Loucy (cell line): Measurements from ENCODE around the gene NKIRAS1.

Experiments
- H2AFZ ChIP-seq: fragments of 200-600 bp; sonication (generic); 2 replicates; pipeline ENCODE4 v1.6.0; 2016; ENCODE audit warnings: antibody characterized with exemption, mild to moderate bottlenecking, low read length, moderate library complexity
- H3F3A ChIP-seq: fragments of 200-600 bp; 2 replicates; pipeline ENCODE4 v1.6.0; 2016; ENCODE audit warnings: antibody characterized with exemption, low read depth, mild to moderate bottlenecking
- H3K27me3 ChIP-seq: fragments of 200-600 bp; sonication (generic); 2 replicates; pipeline ENCODE4 v1.6.1; 2014; ENCODE audit warnings: low read length, mild to moderate bottlenecking; ENCODE audit not compliant: insufficient read depth, poor library complexity, severe bottlenecking
- H3K36me3 ChIP-seq: fragments of 200-600 bp; sonication (generic); 2 replicates; pipeline ENCODE4 v1.6.1; 2016; ENCODE audit warnings: low read length; ENCODE audit not compliant: insufficient read depth
- H3K4me1 ChIP-seq: fragments of 200-600 bp; sonication (generic); 2 replicates; pipeline ENCODE4 v1.5.1; 2014; ENCODE audit warnings: low read length, mild to moderate bottlenecking; ENCODE audit not compliant: insufficient read depth, poor library complexity, severe bottlenecking
- H3K4me2 ChIP-seq: fragments of 200-600 bp; sonication (generic); 2 replicates; pipeline ENCODE4 v1.6.0; 2014; ENCODE audit warnings: antibody characterized with exemption, low read length, low read depth, mild to moderate bottlenecking; ENCODE audit not compliant: poor library complexity, severe bottlenecking
- H3K4me3 ChIP-seq: fragments of 200-600 bp; sonication (generic); 2 replicates; pipeline ENCODE4 v1.5.1; 2014; ENCODE audit warnings: low read length, mild to moderate bottlenecking, mixed read lengths; ENCODE audit not compliant: poor library complexity, severe bottlenecking
- H3K79me2 ChIP-seq: fragments of 200-600 bp; sonication (generic); 2 replicates; pipeline ENCODE4 v1.6.1; 2014; ENCODE audit warnings: low read length; ENCODE audit not compliant: insufficient read depth
- H3K9ac ChIP-seq: fragments of 200-600 bp; sonication (generic); 2 replicates; pipeline ENCODE4 v1.6.0; 2014; ENCODE audit warnings: mild to moderate bottlenecking, low read depth, low read length, moderate library complexity; ENCODE audit not compliant: poor library complexity, severe bottlenecking
- H3K9me2 ChIP-seq: fragments of 200-600 bp; sonication (generic); replicated peaks from 2 replicates; pipeline ENCODE4 v1.6.1; 2016; ENCODE audit warnings: low read depth, low read length, mixed read lengths
- H3K9me3 ChIP-seq: fragments of 200-600 bp; sonication (generic); 2 replicates; pipeline ENCODE4 v1.6.1; 2014; ENCODE audit warnings: mild to moderate bottlenecking, antibody characterized with exemption, low read length, low read depth; ENCODE audit not compliant: insufficient read depth
- H4K20me1 ChIP-seq: fragments of 200-600 bp; sonication (generic); 2 replicates; pipeline ENCODE4 v1.6.0; 2014; ENCODE audit warnings: antibody characterized with exemption, low read length, mild to moderate bottlenecking; ENCODE audit not compliant: insufficient read depth, poor library complexity, severe bottlenecking
- EZH2phosphoT487 ChIP-seq: fragments of 200-600 bp; IDR thresholded peaks from 2 replicates; pipeline ENCODE4 v1.6.1; 2018; ENCODE audit warnings: antibody characterized with exemption, mild to moderate bottlenecking, moderate library complexity, borderline replicate concordance
- TF ChIP-seq, protein P1 (sequence below): fragments of 200-600 bp; sonication (generic); conservative IDR thresholded peaks from 2 replicates; pipeline ENCODE4 v1.5.1; 2014; ENCODE audit warnings: mild to moderate bottlenecking, antibody characterized with exemption, low read length

Gene NKIRAS1

DNA sequence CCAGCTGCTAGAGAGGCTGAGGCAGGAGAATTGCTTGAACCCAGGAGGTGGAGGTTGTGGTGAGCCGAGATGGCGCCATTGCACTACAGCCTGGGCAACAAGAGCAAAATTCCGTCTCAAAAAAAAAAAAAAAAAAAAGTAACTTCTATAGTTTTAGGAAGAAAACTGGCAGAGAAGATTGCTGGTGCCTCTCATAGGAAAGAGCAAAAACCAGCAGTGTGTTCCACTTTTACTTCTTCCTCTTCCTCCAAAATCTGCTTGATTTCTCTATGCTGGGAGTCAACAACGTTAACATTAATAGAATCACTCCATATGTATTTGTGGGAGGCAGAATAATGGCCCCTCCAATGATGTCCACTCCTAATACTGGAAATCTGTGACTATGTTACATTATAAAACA is 15.8 kb upstream of the NKIRAS1 start:
- Histone ChIP-seq H3K4me1 (peaks cover 6% of the 10 kb centered on the region), H3K4me2 (no peak overlapping the region), H2AFZ (peak overlapping the region; percentile 23; the same call in 1 of the 2 replicates), H3K9me2 (no peaks in the 10 kb centered on the region), H3F3A (no peaks in the 10 kb centered on the region), H4K20me1 (no peaks in the 10 kb centered on the region), H3K9me3 (no peaks in the 10 kb centered on the region), H3K27me3 (no peaks in the 10 kb centered on the region), H3K36me3 (no peaks in the 10 kb centered on the region), H3K79me2 (no peaks in the 10 kb centered on the region), H3K4me3 (no peak overlapping the region), H3K9ac (no peak overlapping the region)
- TF ChIP-seq, protein P1, sequence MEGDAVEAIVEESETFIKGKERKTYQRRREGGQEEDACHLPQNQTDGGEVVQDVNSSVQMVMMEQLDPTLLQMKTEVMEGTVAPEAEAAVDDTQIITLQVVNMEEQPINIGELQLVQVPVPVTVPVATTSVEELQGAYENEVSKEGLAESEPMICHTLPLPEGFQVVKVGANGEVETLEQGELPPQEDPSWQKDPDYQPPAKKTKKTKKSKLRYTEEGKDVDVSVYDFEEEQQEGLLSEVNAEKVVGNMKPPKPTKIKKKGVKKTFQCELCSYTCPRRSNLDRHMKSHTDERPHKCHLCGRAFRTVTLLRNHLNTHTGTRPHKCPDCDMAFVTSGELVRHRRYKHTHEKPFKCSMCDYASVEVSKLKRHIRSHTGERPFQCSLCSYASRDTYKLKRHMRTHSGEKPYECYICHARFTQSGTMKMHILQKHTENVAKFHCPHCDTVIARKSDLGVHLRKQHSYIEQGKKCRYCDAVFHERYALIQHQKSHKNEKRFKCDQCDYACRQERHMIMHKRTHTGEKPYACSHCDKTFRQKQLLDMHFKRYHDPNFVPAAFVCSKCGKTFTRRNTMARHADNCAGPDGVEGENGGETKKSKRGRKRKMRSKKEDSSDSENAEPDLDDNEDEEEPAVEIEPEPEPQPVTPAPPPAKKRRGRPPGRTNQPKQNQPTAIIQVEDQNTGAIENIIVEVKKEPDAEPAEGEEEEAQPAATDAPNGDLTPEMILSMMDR: no peak
- no peak for TF ChIP-seq EZH2phosphoT487

DNA sequence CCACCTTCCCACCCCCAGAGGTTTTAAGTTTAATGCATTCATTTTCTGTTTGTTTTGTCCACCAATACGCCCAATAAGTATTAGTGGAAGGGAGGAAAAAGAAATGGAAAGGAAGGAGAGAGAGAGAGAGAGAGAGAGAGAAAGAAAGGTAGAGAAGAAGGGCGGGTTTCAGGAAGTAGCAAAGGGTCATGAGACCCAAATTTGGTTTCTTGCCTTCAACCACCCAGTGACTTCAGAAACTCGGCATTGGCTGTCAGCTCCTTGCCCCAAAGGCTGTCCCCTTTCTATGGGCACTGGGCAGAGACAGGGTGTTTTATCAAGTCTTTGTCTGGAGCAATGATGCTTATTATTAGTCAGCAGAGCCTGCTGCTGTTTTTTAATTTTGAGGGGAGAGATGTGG is 14.8 kb upstream of the NKIRAS1 start:
- H3K9ac ChIP-seq: no peak overlapping the region
- H3K79me2 ChIP-seq: no peaks in the 10 kb centered on the region
- no peaks in the 10 kb centered on the region for H3K9me2 ChIP-seq
- H3K27me3 ChIP-seq: no peaks in the 10 kb centered on the region
- no peaks in the 10 kb centered on the region for H3K9me3 ChIP-seq
- H3K4me2 ChIP-seq: peak overlapping the region; percentile 25
- no peak overlapping the region for H3K4me3 ChIP-seq
- TF ChIP-seq EZH2phosphoT487: no peak
- TF ChIP-seq, protein P1: no peak
- H3F3A ChIP-seq: no peaks in the 10 kb centered on the region
- H3K4me1 ChIP-seq: peaks cover 6% of the 10 kb centered on the region
- peak overlapping the region; percentile 89 for H2AFZ ChIP-seq
- H3K36me3 ChIP-seq: no peaks in the 10 kb centered on the region
- H4K20me1 ChIP-seq: no peaks in the 10 kb centered on the region

DNA sequence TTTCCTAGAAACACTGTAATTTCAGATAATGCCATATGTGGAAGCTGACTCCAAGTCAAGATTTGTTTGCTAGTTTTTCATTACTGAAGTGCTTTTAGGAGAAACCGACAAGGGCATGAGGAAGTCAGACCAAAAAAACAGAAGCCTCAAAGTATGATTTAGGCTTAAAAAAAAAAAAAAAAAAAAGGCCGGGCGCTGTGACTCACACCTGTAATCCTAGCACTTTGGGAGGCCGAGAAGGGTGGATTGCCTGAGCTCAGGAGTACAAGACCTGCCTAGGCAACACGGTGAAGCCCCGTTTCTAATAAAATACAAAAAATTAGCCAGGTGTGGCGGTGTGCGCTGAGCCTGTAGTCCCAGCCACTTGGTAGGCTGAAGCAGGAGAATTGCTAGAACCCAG is 11.7 kb upstream of the NKIRAS1 start:
- no peak overlapping the region for H3K9ac ChIP-seq
- H3K4me3 ChIP-seq: no peak overlapping the region
- H3K4me2 ChIP-seq: no peak overlapping the region
- no peaks in the 10 kb centered on the region for H3F3A ChIP-seq
- no peak for TF ChIP-seq EZH2phosphoT487
- TF ChIP-seq, protein P1: no peak
- H4K20me1 ChIP-seq: no peaks in the 10 kb centered on the region
- H3K4me1 ChIP-seq: peaks cover 6% of the 10 kb centered on the region
- no peak overlapping the region for H2AFZ ChIP-seq
- H3K79me2 ChIP-seq: no peaks in the 10 kb centered on the region
- H3K9me3 ChIP-seq: no peaks in the 10 kb centered on the region
- no peaks in the 10 kb centered on the region for H3K36me3 ChIP-seq
- H3K27me3 ChIP-seq: no peaks in the 10 kb centered on the region
- H3K9me2 ChIP-seq: no peaks in the 10 kb centered on the region
